HL-60 (cell line): Measurements from ENCODE around the gene MEF2A.

Experiments used
- GABPA ChIP-seq: IDR thresholded peaks from 2 replicates; pipeline ENCODE4 v1.6.1; 2012; ENCODE audit warnings: low read depth
- POLR2AphosphoS5 ChIP-seq: IDR thresholded peaks from 2 replicates; pipeline ENCODE4 v1.6.1; 2012; ENCODE audit warnings: low read depth
- SPI1 ChIP-seq: IDR thresholded peaks from 2 replicates; pipeline ENCODE4 v1.6.1; 2012; ENCODE audit warnings: low read depth, mild to moderate bottlenecking, borderline replicate concordance
- TF ChIP-seq, protein P1 (sequence below): IDR thresholded peaks from one replicate; pipeline ENCODE4 v1.5.1; 2011; ENCODE audit warnings: low read length, control low read depth, inconsistent platforms; ENCODE audit not compliant: insufficient read depth
- TF ChIP-seq, protein P2 (sequence below): IDR thresholded peaks from 2 replicates; pipeline ENCODE4 v1.6.1; 2012; ENCODE audit warnings: low read depth; ENCODE audit not compliant: insufficient replicate concordance

GRCh38 chr15:99662903-99663302, 97.1 kb downstream of the MEF2A start:
- TF ChIP-seq, protein P1, sequence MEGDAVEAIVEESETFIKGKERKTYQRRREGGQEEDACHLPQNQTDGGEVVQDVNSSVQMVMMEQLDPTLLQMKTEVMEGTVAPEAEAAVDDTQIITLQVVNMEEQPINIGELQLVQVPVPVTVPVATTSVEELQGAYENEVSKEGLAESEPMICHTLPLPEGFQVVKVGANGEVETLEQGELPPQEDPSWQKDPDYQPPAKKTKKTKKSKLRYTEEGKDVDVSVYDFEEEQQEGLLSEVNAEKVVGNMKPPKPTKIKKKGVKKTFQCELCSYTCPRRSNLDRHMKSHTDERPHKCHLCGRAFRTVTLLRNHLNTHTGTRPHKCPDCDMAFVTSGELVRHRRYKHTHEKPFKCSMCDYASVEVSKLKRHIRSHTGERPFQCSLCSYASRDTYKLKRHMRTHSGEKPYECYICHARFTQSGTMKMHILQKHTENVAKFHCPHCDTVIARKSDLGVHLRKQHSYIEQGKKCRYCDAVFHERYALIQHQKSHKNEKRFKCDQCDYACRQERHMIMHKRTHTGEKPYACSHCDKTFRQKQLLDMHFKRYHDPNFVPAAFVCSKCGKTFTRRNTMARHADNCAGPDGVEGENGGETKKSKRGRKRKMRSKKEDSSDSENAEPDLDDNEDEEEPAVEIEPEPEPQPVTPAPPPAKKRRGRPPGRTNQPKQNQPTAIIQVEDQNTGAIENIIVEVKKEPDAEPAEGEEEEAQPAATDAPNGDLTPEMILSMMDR, result no peak
- no peak for TF ChIP-seq GABPA
- TF ChIP-seq POLR2AphosphoS5, result no peak
- TF ChIP-seq, protein P2, sequence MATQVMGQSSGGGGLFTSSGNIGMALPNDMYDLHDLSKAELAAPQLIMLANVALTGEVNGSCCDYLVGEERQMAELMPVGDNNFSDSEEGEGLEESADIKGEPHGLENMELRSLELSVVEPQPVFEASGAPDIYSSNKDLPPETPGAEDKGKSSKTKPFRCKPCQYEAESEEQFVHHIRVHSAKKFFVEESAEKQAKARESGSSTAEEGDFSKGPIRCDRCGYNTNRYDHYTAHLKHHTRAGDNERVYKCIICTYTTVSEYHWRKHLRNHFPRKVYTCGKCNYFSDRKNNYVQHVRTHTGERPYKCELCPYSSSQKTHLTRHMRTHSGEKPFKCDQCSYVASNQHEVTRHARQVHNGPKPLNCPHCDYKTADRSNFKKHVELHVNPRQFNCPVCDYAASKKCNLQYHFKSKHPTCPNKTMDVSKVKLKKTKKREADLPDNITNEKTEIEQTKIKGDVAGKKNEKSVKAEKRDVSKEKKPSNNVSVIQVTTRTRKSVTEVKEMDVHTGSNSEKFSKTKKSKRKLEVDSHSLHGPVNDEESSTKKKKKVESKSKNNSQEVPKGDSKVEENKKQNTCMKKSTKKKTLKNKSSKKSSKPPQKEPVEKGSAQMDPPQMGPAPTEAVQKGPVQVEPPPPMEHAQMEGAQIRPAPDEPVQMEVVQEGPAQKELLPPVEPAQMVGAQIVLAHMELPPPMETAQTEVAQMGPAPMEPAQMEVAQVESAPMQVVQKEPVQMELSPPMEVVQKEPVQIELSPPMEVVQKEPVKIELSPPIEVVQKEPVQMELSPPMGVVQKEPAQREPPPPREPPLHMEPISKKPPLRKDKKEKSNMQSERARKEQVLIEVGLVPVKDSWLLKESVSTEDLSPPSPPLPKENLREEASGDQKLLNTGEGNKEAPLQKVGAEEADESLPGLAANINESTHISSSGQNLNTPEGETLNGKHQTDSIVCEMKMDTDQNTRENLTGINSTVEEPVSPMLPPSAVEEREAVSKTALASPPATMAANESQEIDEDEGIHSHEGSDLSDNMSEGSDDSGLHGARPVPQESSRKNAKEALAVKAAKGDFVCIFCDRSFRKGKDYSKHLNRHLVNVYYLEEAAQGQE, result no peak
- TF ChIP-seq SPI1, result no peak
